SK-N-SH treated with all-trans-retinoic acid at 6 μM for 48 hours (cell line): ENCODE measurements around the gene RNASEH2B.

Experiments used
- ARNTL ChIP-seq: fragments of 450-650 bp; formaldehyde crosslinking; IDR thresholded peaks from 2 replicates; pipeline ENCODE4 v1.5.0; 2020; ENCODE audit warnings: low read depth, mild to moderate bottlenecking, moderate library complexity, borderline replicate concordance
- BACH2 ChIP-seq: fragments of 250-450 bp; sonication (Bioruptor Pico); IDR thresholded peaks from 2 replicates; pipeline ENCODE4 v1.9.0; 2021; ENCODE audit warnings: mild to moderate bottlenecking, borderline replicate concordance
- ISL1 ChIP-seq: fragments of 250-450 bp; sonication (Bioruptor Pico); IDR thresholded peaks from 2 replicates; pipeline ENCODE4 v2.1.2; 2022; ENCODE audit warnings: mild to moderate bottlenecking, moderate library complexity
- PATZ1 ChIP-seq: fragments of 250-450 bp; sonication (Bioruptor Pico); IDR thresholded peaks from 2 replicates; pipeline ENCODE4 v1.8.0; 2020; ENCODE audit warnings: mild to moderate bottlenecking, moderate library complexity, borderline replicate concordance
- PPARA ChIP-seq: fragments of 250-450 bp; sonication (Bioruptor Pico); IDR thresholded peaks from 2 replicates; pipeline ENCODE4 v1.5.0; 2020; ENCODE audit warnings: mild to moderate bottlenecking, borderline replicate concordance
- RARB ChIP-seq: fragments of 250-450 bp; sonication (Bioruptor Pico); IDR thresholded peaks from 2 replicates; pipeline ENCODE4 v1.8.0; 2021; ENCODE audit warnings: mild to moderate bottlenecking, moderate library complexity
- SNAI2 ChIP-seq: fragments of 250-450 bp; sonication (Bioruptor Pico); IDR thresholded peaks from 2 replicates; pipeline ENCODE4 v1.5.0; 2020; ENCODE audit warnings: mild to moderate bottlenecking, moderate library complexity
- TSHZ2 ChIP-seq: fragments of 250-450 bp; sonication (Bioruptor Pico); IDR thresholded peaks from 2 replicates; pipeline ENCODE4 v1.5.0; 2020; ENCODE audit warnings: mild to moderate bottlenecking, moderate library complexity
- ZC3H10 ChIP-seq: fragments of 250-450 bp; sonication (Bioruptor Pico); IDR thresholded peaks from 2 replicates; pipeline ENCODE4 v1.5.1; 2021; ENCODE audit warnings: mild to moderate bottlenecking, moderate library complexity
- ZFP30 ChIP-seq: fragments of 450-650 bp; formaldehyde crosslinking; IDR thresholded peaks from 2 replicates; pipeline ENCODE4 v1.5.0; 2022; ENCODE audit warnings: mild to moderate bottlenecking, moderate library complexity
- ZNF70 ChIP-seq: fragments of 450-650 bp; formaldehyde crosslinking; IDR thresholded peaks from 2 replicates; pipeline ENCODE4 v1.5.0; 2020; ENCODE audit warnings: mild to moderate bottlenecking, moderate library complexity
- TF ChIP-seq, protein P1 (sequence below): fragments of 250-450 bp; sonication (Bioruptor Pico); IDR thresholded peaks from 2 replicates; pipeline ENCODE4 v1.5.1; 2020; ENCODE audit warnings: low read depth, mild to moderate bottlenecking, moderate library complexity
- TF ChIP-seq, protein P2 (sequence below): fragments of 250-450 bp; sonication (Bioruptor Pico); IDR thresholded peaks from 2 replicates; pipeline ENCODE4 v1.8.0; 2021; ENCODE audit warnings: low read depth, mild to moderate bottlenecking, moderate library complexity, borderline replicate concordance

- TF ChIP-seq ZFP30 (no peak), PPARA (CRISPR knock-in tag) (no peak), RARB (CRISPR knock-in tag) (no peak), ISL1 (CRISPR knock-in tag) (no peak), TSHZ2 (no peak), ZNF70 (CRISPR knock-in tag) (no peak), SNAI2 (no peak), ZC3H10 (no peak), PATZ1 (no peak), BACH2 (CRISPR knock-in tag) (no peak), ARNTL (CRISPR knock-in tag) (no peak)
- TF ChIP-seq, protein P1, sequence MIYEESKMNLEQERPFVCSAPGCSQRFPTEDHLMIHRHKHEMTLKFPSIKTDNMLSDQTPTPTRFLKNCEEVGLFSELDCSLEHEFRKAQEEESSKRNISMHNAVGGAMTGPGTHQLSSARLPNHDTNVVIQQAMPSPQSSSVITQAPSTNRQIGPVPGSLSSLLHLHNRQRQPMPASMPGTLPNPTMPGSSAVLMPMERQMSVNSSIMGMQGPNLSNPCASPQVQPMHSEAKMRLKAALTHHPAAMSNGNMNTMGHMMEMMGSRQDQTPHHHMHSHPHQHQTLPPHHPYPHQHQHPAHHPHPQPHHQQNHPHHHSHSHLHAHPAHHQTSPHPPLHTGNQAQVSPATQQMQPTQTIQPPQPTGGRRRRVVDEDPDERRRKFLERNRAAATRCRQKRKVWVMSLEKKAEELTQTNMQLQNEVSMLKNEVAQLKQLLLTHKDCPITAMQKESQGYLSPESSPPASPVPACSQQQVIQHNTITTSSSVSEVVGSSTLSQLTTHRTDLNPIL = no peak
- TF ChIP-seq, protein P2, sequence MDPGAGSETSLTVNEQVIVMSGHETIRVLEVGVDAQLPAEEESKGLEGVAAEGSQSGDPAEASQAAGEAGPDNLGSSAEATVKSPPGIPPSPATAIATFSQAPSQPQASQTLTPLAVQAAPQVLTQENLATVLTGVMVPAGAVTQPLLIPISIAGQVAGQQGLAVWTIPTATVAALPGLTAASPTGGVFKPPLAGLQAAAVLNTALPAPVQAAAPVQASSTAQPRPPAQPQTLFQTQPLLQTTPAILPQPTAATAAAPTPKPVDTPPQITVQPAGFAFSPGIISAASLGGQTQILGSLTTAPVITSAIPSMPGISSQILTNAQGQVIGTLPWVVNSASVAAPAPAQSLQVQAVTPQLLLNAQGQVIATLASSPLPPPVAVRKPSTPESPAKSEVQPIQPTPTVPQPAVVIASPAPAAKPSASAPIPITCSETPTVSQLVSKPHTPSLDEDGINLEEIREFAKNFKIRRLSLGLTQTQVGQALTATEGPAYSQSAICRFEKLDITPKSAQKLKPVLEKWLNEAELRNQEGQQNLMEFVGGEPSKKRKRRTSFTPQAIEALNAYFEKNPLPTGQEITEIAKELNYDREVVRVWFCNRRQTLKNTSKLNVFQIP (CRISPR knock-in tag) = no peak
These were observed 4.6 kb downstream of the RNASEH2B start for GRCh38 chr13:50914176-50914700.
